Embryonic facial prominence (tissue), 1 donor: ENCODE results near the gene AGAP1.

ENCODE experiments used
- DNase-seq: peaks from one replicate; pipeline ENCODE4 v3.0.0-alpha.2; 2016; ENCODE audit errors: extremely low spot score

AGAP1 gene

DNA sequence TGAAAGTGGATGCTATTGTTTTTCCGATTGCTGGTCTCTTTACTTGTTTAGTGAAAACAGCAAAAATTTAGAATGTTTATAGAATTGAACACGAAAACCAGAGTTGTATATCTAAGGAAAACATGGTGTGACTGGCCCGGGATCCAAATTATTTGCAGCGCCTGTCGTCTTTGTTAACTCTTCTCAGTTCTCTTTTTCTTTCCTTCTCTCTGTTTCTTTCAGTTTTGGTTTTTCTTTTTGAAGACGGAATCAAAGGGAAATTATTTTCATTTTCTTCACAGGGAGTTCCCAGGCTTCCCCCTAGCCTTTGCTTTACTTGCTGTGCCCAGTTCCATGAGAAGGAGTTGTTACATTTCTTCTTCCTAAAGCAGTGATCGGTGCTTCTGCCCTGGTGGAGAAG is 76.0 kb downstream of the AGAP1 start:
- no peak for DNase-seq

DNA sequence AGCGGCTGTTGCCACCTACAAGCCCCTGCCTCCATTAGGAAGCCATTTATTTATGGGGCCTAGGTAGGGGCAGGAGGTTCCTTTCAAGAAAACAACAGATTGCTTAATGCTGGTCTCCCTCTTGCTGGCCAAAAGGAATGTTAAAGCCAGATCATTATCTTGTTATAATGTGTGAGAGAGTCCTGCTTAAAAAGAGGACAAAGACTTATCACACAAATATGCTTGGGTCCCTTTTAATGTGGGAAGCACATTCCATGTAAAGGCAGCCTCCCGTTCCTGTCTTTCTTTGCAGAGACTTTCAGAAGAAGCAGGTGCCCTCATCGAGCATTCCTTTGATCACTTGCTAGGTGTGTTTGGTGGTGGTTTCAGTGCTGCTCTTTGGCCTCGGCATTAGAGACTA is 76.4 kb downstream of the AGAP1 start:
- no peak for DNase-seq

DNA sequence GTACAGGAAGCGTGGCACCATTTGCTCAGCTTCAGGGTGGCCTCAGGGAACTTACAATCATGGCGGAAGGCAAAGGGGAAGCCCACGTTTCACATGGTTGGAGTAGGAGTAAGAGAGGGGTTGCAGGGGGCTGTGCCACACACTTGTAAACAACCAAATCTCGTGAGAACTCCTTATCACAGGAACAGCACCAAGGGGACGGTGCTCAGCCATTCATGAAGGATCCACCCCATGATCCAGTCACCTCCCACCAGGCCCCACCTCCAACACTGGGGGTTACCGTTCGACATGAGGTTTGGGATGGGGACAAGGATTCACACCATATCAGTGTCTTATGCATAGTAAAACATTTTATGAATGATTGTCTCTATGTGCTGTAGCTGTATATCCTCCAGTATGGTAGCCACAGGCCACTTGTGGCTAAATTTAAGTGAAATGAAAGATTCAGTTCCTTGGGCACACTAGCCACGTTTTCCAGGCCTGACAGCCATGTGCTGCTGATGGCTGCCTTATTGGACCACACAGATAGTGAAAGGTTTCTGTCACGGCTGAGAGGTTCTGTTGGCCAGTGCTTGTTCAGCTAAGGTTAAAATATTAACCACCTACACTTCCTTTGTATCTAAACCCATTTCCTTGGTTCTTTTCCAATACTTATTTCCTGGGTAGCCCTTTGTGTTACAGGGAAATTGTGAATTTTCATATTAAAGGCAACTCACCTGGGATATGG is 77.3 kb downstream of the AGAP1 start:
- no peak for DNase-seq

DNA sequence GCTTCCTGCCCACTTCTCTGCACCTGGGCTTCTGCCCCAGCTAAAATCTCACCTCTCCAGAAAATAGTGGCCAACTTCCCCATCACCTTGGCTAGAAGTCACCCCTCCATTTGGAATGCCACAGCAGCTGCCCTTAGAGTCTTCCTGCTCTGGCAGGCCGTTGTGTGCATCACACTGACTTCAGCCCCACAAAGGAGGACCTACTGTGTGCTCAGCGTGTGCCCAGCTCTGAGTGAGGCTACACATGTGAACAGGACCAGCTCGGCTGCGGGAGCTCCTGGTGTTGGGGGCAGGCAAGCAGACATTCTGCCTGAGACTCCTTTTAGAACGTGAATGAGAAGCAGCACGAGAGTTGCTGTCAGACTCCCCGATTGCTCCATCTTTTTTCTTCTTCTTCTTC is 78.7 kb downstream of the AGAP1 start:
- DNase-seq = no peak

DNA sequence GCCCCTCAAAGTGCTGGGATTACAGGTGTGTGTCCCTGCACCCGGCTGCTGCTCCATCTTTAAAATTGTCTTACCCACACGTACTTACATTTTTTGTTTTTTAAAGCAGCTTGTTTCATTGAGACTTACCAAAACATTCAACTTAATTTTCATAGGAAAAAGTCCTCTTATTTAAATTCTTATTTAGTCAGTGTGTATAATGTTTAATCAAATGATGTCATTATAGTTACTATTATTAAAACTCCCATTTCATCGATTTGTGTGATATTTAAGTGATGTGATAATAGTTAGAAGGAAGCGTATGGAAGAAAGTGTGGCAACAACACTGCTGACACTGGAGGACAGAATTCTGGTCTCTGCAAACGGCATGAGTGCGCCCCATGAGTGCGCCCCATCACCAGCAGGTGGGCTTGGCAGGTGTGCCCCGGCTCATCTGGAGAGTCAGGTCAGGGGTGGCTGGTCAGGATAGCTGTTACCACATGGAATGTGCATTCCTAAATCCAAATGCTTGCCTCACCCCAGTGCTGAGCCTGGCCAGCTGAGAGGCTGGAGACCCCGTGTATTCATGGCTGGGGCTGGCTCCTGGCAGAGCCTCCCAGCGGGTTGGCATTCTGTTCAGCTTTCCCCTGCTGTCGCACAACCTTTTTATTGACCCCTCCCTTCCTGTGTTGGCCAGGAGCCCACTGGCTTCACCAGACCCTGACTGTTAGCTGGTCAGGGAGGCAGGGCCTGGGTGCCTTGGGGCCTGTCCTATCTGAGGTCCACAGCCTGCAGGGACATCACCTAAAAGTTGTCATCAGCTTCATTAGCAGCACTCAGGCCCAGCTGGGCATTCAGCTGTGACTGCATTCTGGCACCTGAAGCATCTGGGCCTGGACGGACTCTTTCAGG is 79.7 kb downstream of the AGAP1 start:
- no peak for DNase-seq

DNA sequence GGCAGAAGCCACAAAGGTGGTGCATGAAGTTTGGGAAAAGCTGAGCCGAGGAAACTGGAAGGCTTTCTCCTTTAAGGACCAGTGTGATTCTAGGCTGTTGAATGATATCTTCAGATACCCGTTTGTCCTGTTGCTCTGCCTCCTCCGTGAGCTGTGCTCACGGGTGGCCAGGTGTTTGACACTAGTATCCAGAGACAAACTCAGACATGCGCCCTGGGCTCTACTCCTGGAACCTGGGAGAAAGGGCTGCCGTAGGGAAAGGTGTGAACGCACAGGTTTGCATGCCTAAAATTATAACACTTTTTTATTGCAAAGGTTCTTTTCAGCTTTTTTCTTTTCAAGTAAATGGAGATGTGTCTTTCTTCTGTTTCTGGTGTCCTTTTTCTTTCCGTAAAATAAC is 81.6 kb downstream of the AGAP1 start:
- DNase-seq = no peak

DNA sequence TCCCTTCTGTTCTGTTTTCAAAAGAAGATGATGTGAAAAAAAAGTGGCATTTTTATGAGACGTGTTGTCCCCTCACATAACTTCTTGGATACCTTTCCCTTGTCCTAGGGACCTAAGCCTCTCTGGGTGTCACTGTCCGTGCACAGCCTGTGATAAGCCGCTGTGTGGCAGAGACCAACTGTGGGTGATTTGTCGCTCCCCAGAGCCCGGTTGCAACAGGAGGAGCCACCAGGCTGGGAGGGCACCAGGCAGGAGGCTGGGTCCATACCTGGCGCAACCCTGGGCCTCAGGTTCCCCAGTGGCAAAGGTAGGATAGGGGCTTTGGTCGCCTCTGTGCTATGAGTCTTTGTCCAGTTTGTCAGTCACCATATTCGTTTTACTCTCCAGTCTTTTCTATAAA is 82.1 kb downstream of the AGAP1 start:
- DNase-seq = no peak

DNA sequence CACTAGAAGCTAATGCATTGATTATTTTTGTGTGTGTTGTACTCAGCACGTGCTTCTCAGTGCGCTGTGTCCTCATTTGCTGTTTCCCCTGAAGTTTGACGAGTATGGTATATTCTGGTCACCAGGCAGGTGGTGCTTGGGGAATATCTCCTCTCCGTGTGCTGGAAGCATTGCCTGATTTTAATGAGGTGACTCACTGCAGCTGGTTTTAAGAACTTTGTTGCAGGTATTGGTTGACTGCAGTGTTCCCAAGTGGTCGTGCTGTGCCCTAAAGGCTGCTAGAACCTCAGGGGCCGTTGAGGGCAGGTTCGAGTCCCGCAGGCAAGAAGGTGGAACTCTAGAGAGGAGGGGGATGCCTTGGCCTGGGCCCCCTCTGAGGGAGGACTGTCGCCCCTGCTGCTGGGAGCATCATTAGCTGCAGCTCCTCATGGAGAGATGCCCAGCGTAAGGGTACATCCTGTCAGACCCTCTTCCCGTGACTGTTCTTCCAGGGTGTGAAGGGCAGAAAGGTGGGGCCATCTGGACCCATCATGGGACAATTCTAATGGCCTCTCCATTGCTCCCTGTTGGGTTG is 82.6 kb downstream of the AGAP1 start:
- no peak for DNase-seq

DNA sequence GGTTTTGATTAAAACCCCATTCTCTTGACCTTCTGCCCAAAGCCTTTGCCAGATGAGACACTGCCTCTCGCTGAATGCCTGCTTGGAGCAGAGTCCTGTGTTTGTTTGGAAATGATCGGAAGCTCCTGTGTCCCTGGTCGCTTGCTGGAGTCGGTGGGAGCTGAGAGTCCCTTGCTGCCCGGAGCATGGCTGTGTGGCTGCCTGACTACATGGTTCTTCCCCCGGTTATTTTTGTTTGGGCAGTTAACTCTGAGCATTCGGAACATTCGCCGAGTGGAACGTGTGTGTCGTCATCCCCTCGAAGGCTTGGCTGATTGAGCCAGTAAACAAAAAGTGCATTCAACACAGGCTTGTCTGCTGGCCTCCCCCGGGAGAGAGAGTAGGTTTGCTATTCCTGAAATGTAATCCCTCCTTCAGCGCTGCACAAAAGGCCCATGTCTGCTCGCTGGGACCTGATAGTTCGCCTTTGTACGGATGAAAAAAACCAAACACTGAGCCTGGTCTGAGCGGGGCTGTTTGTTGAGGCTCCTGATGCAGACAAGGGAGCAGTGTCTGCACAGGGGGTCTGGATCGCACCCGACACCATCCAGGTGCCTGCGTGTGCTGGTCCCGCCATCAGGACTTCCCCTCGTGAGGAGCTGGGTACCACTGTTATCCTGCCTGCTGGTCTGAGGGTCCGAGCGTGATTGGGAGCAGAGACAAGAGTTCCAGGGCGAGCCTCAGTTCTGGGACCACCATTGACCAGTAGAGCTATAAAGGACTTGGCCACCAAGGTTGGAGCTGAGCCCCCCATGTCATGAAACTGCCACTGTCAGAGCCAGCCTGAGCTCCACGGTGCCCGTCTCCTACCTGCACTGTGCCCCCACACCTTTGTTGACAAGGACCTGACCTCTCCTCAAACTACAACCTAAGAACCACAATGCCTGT is 83.8 kb downstream of the AGAP1 start:
- DNase-seq = peak; percentile 58

DNA sequence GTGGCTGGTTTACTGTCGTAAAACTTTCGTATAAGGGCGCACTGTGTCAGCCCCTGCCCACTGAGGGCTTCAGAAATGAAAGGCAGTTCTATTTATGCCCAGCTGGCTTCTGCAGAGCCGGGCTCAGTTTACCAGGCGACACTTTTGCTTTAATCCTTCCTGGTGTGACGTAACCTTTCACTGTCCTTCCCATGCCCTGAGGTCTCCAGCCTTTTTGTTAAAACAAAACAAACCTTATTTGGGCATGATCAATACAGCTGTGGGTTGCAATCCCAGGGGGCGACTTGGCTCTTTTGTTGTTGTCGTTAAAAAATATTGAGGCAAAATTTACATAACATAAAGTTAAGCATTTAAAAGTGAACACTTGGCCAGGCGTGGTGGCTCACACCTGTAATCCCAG is 85.3 kb downstream of the AGAP1 start:
- no peak for DNase-seq

DNA sequence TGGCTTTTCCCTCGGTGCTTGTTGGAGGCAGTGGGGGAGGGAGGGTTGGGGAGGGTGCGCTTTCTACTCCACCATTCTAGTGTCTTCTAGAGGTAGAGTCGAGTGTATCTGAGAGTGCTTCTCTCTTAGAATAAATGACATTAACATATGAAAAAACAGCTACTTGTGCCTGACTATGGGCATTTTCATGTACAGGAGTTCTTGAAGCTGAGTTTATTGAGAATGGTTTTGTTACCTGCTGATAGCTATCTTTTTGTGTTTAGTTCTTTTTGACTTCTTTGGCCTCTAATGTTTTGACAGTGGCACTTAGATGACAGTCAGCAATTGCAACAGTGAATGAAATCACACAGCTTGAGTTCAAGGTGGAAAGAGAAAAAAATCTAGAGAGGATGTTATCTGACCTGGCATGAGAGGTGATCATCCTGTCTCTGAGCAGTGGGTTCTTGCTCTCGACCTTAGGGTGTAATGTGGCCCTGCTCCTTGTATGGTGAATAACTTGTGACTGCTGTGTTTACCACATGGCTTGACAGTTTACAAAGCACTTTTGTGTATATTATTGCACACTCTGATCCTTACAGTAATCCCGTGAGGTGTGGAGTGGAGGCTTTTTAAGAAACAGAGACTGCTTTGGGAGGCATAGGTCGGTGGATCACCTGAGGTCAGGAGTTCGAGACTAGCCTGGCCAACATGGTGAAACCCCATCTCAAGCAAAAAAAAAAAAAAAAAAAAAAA is 86.7 kb downstream of the AGAP1 start:
- DNase-seq = no peak

DNA sequence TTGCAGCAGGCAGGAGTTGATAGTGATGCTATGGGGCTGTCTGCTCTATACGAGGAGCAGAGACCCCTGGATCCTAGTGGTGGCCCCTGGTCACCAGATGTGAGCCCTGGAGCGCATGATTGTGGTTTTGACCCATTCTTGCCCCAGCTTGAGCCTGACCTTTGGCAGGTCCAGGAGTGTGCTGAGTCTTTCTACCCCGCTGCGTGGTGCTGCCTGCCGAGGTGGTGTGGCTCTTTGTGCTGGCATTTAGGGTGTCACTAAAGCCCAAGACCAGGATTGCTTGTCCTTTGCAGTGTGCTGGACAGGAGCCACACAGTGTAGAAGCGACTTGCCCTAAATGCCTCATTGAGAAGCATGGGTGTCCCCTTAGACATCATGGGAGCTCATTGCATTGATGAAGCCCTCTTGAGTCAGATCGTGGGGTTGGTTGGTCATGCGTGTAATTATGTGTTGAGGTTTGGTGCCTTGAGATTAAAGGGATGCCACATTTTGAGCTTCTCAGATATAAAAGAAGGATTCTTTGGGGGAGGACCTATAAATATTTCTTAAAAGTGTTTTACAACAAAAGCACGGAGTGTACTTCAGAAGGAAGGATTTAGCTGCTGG is 88.3 kb downstream of the AGAP1 start:
- no peak for DNase-seq

DNA sequence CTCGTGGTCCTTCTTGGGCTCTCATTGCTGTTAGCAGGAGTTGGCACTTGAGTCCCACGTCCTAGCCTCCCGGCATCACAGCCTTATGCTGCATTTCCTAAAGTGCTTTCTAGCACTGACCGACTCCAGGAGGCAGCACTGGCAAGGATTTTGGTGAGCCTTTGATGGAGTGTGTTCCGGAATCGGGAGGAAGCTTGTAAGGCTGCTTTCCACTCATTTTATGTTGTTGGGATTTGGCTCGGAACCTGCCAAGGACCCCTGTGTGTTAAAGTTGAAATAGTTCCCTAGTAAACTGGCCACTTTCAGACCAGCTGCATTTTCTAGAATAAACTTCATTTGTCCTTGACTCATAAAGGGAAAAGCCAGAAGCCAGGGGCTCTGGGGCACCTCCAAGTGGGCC is 88.9 kb downstream of the AGAP1 start:
- DNase-seq = no peak

DNA sequence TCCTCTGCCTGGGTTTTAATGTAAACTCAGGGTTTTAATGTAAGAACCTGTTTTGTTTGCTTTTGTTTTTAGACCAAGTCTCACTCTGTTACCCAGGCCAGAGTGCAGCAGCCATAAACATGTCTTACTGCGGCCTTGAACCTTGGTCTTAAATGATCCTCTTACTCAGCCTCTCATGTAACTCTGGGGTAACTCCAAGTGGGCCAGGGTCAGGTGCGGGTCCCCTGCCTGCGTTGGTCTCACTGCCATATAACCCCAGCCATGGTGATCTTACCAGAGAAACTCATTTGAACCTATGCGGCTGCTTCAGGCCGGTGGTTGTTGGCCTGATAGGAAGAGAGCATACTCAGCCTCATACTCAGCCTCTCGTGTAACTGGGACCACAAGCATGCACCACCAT is 89.3 kb downstream of the AGAP1 start:
- no peak for DNase-seq

DNA sequence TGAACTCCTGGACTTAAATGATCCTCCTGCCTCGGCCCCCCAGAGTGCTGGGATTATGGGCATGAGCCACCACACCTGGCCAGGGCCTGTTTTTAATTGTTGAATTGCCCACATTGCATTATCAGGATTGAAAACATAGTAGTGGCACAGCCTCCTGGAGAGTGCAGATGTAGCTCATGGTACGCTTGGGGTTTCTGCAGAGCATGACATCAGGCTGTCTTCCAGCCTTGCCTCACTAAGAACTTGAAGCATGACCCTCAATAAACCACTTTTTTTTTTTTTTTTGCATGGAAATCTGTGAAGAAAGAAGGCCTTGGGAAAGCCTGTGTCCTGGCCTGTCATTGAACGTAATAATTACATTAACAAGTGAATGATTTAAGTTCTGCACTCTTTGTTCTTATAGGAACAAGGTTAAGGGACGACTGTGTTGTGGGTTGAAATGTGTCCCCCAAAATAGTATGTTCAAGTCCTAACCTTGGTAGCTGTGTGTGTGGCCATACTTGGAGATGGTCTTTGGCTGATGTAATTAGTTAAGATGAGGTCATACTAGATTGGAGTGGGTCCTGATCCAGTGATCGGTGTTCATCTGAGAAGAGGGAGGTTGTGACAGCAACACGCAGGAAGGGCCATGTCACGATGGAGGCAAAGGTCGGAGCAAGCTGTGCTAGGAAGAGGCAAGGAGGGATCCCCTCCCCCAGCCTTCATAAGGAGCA is 90.2 kb downstream of the AGAP1 start:
- DNase-seq = no peak

DNA sequence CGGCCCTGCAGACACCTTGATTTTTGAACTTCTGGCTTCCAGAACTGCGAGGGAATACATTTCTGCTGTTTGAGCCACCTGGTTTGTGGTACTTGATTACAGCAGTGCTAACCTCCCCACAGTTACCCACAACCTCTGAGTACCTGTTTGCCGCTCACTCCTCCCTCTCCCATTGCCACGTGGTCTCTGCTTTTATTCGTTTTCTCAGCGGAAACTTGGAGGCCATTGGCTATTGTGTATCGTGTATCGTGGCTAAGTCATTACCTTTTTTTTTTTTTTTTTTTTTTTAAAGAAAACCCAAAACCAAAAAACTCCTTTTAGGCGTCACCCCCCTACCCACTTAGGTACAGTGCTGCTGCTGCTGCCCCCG is 90.8 kb downstream of the AGAP1 start:
- no peak for DNase-seq

DNA sequence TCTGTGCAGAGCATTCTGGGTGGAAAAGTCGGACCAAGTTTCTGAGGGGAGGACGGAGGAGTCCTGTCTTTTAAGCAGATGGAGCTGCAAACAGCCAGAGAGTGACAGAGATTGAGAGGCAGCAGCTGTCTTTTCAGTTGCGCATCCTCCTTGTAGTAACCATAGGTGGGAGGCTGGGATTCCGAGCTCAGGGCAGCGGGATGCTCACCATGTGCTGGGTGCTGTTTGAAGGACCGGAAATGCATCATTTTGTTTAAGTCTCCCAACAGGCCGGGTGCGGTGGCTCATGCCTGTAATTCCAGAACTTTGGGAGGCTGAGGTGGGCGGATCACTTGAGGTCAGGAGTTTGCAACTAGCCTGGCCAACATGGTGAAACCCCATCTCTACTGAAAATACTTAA is 93.4 kb downstream of the AGAP1 start:
- no peak for DNase-seq

DNA sequence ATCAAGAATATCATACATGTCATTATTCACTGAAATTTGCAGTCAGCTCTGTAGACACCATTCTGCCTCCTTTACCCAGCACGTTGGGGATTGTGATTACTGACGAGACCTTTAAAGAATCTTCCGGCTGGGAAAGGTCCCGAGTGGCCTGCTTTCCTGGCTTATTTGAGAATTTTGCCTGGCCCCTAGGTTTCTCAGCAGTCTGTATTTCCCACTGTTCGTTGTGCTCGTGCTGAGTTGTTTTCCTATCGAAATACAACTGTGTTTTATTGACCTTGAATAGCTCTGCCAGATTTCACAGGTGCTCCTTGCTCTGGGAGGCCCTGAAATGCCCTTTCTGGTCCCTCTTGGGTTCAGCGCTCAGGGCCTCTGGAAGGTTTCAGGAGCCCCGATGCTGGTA is 94.9 kb downstream of the AGAP1 start:
- DNase-seq = no peak

DNA sequence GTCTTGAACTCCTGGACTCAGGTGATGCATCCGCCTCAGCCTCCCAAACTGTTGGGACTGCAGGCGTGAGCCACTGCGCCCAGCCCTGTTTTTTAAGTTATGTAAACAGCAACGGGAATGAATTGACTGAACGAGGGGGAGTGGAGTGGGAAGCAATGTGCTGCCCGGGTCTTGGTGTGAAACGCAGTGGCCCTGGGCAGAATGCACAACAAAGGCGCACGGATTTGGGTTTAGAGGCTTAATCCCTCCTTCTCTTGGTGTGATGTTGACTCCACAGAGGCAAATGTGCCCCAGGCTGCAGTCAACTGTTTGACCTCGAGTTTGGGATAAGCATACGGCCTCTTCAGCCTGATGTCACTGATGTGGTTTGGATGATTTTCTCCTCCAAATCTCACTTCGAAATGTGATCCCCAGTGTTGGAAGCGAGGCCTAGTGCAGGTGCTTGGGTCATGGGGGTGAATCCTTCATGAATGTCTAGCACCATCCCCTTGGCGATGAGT is 97.4 kb downstream of the AGAP1 start:
- no peak for DNase-seq

DNA sequence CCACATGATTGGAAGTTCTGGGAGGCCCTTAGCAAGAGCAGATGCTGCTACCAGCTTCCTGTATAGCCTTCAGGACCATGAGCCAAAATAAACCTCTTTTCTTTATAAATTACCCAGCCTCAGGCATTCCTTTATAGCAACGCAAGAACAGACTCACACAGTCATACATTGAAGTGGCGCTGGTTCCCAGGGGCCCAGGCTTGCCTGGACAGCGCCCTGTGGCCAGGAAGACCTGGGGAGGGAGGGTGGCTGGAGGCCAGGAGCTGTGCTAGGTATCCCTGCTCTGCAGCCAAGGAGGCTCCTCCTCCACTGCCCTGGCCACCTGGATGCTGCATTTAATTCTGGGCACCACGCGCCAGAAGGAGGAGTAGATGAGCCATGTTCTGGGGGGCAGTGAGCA is 98.1 kb downstream of the AGAP1 start:
- no peak for DNase-seq
